Stomach smooth muscle (tissue), 2 donors: ENCODE data around the gene TCF12.

Experiments
- H3K27ac ChIP-seq: one replicate; pipeline ENCODE4 v1.7.0; 2013; ENCODE audit warnings: mild to moderate bottlenecking, low read length, inconsistent platforms
- H3K27me3 ChIP-seq, 2 donors: one replicate each; pipeline ENCODE4 v1.7.0; 2013; ENCODE audit warnings: low read length in 2 of 2; ENCODE audit not compliant: insufficient read depth in 2 of 2, control insufficient read depth in 1 of 2
- H3K36me3 ChIP-seq, 2 donors: one replicate each; pipeline ENCODE4 v1.7.0; 2013; ENCODE audit warnings: low read length in 2 of 2; ENCODE audit not compliant: control insufficient read depth in 2 of 2, insufficient read depth in 2 of 2
- H3K4me1 ChIP-seq: one replicate; pipeline ENCODE4 v1.7.0; 2013; ENCODE audit warnings: low read length; ENCODE audit not compliant: control insufficient read depth, insufficient read depth
- H3K4me3 ChIP-seq, 2 donors: one replicate each; pipeline ENCODE4 v1.7.0; 2013; ENCODE audit warnings: low read length in 2 of 2
- H3K9ac ChIP-seq, 2 donors: one replicate each; pipeline ENCODE4 v1.7.0; 2013; ENCODE audit warnings: low read length in 2 of 2, mild to moderate bottlenecking in 1 of 2
- H3K9me3 ChIP-seq, 2 donors: one replicate each; pipeline ENCODE4 v1.7.0; 2013; ENCODE audit warnings: low read length in 2 of 2; ENCODE audit not compliant: control insufficient read depth in 2 of 2
- donor health status: healthy.
- donor health status: Pancreatic carcinoma.

The TCF12 gene

DNA sequence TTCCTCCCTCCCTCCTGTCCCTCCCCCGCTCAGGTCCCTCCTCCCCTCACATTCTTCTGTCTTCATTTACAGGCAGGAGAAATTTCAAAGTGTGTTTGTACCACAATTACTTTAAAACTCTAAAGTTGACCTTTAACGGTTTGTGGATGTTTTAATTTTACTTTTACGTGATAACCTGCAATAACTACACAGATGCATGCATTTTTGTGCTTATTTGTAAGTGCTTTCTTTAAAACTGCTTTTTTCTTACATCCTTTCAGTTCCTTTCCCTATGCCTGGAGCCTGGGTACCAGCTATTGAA is 406.1 kb downstream of the TCF12 start:
- peaks cover 0 to 8% of the 10 kb centered on the region in 2 donors for H3K27me3 ChIP-seq
- H3K4me1 ChIP-seq: no peaks in the 10 kb centered on the region
- no peak overlapping the region for H3K27ac ChIP-seq
- H3K9ac ChIP-seq: no peak overlapping the region
- H3K36me3 ChIP-seq: no peaks in the 10 kb centered on the region
- no peaks in the 10 kb centered on the region for H3K9me3 ChIP-seq
- H3K4me3 ChIP-seq: no peak overlapping the region

DNA sequence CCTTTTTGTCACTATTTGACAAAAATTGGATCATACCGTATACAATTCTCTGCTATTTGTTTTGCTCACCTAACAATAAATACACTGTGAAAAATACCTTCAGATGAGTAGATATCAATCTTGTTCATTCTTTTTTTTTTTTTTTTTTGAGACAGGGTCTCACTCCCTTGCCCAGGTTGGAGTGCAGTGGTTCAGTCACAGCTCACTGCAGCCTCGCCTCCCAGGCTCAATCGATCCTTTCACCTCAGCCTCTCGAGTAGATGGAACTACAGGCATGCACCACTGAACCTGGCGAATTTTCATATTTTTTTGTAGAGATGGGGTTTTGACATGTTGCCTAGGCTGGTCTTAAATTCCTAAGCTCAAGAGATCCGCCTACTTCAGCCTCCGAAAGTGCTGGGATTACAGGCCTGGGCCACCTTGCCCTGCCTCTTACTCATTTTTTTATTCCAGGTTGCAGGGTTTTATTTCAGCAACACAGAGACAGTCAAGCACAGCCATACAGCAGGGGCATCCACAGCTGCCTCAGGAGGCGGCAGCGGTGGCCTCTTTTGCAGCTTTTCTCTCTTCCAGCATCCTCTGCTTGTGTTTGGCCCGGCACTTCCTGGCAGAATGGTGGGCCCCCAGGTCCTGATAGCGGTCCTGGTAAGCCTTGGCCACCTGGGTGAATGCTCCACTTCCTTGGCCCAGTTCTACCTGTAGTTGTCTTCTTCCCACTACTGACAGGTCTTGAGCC is 406.7 kb downstream of the TCF12 start:
- Histone ChIP-seq H3K27me3 (peaks cover 0 to 8% of the 10 kb centered on the region in 2 donors), H3K36me3 (no peaks in the 10 kb centered on the region), H3K4me1 (no peaks in the 10 kb centered on the region), H3K9ac (no peak overlapping the region), H3K4me3 (no peak overlapping the region), H3K27ac (no peak overlapping the region), H3K9me3 (no peaks in the 10 kb centered on the region)

GRCh38 chr15:57326196-57326595 is 407.8 kb downstream of the TCF12 start:
- no peaks in the 10 kb centered on the region for H3K36me3 ChIP-seq
- H3K27me3 ChIP-seq: peaks cover 0 to 8% of the 10 kb centered on the region in 2 donors
- no peak overlapping the region for H3K9ac ChIP-seq
- no peaks in the 10 kb centered on the region for H3K4me1 ChIP-seq
- no peak overlapping the region for H3K27ac ChIP-seq
- no peak overlapping the region for H3K4me3 ChIP-seq
- no peaks in the 10 kb centered on the region for H3K9me3 ChIP-seq

GRCh38 chr15:57327985-57328471 is 409.6 kb downstream of the TCF12 start:
- Histone ChIP-seq H3K36me3 (no peaks in the 10 kb centered on the region), H3K4me3 (no peak overlapping the region), H3K9me3 (no peaks in the 10 kb centered on the region), H3K27me3 (peaks cover 0 to 4% of the 10 kb centered on the region in 2 donors), H3K27ac (no peak overlapping the region), H3K9ac (no peak overlapping the region), H3K4me1 (no peaks in the 10 kb centered on the region)

DNA sequence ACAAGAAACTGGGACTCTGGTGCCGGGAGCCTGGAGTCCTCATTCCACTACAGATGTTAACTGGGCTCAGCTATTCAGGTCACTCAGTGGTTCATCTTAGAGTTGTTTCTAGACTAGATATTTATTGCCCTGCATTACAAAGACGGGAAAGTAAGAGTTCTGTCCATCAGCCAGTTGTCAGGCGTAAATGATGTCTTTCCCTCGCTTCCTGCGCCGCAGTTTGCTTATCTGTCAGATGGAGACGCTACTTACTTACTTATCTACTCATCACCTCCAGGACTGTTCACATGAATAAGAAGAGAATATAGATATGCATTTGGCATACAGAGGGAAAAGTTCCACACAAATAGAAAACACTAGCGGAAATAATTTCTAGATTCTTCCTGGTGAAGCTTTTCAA is 410.0 kb downstream of the TCF12 start:
- H3K9ac ChIP-seq: no peak overlapping the region
- no peaks in the 10 kb centered on the region for H3K36me3 ChIP-seq
- H3K9me3 ChIP-seq: no peaks in the 10 kb centered on the region
- H3K27ac ChIP-seq: no peak overlapping the region
- H3K27me3 ChIP-seq: peaks cover 0 to under 1% of the 10 kb centered on the region in 2 donors
- no peak overlapping the region for H3K4me3 ChIP-seq
- H3K4me1 ChIP-seq: no peaks in the 10 kb centered on the region

DNA sequence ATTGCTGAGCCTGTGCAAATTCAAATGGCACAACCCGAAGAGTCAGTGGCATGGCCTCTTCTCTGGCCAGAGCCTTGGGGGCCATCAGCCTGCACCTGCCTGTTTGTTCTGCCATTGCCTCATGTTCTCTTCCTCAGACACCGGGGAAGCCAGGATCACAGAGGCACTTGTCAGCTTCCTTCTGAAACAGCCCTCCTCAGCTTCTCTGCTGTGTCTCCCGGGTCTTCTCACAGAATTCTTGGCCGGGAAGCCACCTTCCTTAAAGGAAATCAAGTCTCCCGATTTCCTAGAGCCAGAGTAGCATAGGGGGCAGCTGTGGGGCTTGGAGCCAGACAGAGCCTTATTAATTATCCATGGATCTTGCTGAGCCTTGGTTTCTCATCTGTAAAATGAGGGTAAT is 410.5 kb downstream of the TCF12 start:
- Histone ChIP-seq H3K27me3 (no peaks in the 10 kb centered on the region), H3K9me3 (no peaks in the 10 kb centered on the region), H3K9ac (no peak overlapping the region), H3K4me3 (no peak overlapping the region), H3K4me1 (no peaks in the 10 kb centered on the region), H3K36me3 (no peaks in the 10 kb centered on the region), H3K27ac (no peak overlapping the region)

DNA sequence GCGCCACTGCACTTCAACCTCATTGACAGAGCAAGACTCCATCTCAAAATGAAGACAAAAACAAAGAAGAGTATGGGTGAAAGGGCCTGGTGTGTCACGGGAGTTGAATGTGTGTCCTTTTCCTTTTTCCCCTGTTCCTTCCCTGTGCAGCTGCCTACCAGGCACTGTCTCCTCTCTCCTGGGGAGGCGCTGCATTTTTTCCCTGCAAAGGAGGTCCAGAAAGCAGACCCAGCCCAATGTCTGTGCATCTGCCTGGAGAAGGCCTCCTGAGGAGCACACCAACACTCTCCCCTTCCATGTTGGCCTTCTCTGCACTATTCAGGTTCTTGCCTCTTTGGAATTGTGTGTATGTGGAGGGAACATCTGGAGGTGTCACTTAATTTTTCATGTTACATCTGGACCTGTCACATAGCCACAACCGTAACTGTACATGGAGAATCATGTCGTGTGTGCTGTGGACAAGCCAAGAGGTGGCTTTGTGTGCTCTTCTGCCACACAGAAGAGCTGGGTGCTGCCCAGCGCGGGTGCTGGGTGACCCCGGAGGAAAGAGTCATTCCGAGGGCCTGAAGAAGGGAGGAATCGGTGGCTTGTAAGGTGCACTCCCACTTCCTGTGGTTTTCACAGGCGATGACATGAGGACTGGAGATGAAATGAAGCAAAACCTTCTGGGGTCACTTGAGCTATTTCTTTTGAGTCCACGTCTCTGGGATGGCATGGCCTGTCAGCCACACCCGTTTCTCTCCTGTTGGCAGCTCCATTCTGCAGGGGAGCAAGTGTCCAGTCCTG is 411.3 kb downstream of the TCF12 start:
- no peaks in the 10 kb centered on the region for H3K36me3 ChIP-seq
- peaks cover 0 to 2% of the 10 kb centered on the region in 2 donors for H3K27me3 ChIP-seq
- no peak overlapping the region for H3K27ac ChIP-seq
- H3K4me1 ChIP-seq: peaks cover 3% of the 10 kb centered on the region
- no peak overlapping the region for H3K9ac ChIP-seq
- H3K9me3 ChIP-seq: no peaks in the 10 kb centered on the region
- H3K4me3 ChIP-seq: no peak overlapping the region

DNA sequence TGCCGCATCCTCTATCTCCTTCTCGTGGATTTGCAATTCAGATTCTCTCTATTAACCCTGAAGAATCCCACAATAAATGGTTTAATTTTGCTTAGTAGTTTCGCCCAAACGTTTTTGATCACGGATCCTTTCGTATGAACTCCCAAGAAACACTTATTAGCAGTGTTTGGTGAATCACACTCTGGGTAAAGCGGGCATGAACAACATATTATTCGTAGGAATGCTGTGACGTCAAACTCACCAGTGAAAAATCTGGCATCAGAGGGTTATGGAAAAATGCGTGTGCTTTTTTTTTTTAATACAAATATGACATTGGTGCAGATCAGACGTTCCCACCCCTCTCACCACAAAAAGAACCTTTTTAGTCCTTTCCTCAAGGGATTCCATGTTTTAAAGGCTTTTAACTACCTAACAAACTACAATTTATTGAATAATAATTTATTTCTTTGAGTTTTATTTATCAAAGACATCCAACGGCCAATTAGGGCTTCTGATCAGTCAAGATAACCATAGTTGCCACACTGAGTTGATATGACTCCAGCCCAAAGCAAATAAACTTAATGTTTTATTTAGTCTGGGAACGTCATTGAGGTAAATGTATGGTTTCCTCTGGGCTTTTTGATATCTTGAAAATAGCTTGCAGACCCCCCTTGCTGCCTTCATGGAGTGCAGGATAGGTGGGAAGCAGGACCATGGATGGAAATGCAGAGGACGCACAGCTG is 412.3 kb downstream of the TCF12 start:
- H3K9ac ChIP-seq: no peak overlapping the region
- H3K27ac ChIP-seq: no peak overlapping the region
- H3K4me3 ChIP-seq: no peak overlapping the region
- peaks cover 0 to 5% of the 10 kb centered on the region in 2 donors for H3K27me3 ChIP-seq
- no peaks in the 10 kb centered on the region for H3K36me3 ChIP-seq
- H3K9me3 ChIP-seq: no peaks in the 10 kb centered on the region
- peaks cover 4% of the 10 kb centered on the region for H3K4me1 ChIP-seq

DNA sequence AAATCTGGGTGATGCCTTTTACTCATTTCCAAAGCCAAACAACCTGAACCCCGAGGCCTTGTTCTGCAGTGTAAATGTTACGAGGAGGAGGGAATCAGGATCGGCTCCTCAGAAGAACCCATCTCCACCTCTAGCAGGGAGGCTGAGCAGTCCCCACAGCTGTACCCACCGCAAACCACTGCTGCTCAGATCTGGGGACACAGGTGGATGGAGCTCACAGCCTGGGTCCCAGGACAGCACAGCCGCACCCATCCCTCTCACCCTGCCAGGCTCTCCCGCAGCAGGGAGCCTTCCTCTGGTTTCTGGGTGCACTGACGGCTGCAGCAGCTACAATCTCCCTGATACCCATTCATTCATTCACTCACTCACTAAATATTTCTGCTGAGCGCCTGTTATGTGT is 413.9 kb downstream of the TCF12 start:
- Histone ChIP-seq H3K27ac (no peak overlapping the region), H3K4me1 (peaks cover 6% of the 10 kb centered on the region), H3K27me3 (peaks cover 0 to 5% of the 10 kb centered on the region in 2 donors), H3K9ac (no peak overlapping the region), H3K36me3 (no peaks in the 10 kb centered on the region), H3K4me3 (no peak overlapping the region), H3K9me3 (no peaks in the 10 kb centered on the region)

DNA sequence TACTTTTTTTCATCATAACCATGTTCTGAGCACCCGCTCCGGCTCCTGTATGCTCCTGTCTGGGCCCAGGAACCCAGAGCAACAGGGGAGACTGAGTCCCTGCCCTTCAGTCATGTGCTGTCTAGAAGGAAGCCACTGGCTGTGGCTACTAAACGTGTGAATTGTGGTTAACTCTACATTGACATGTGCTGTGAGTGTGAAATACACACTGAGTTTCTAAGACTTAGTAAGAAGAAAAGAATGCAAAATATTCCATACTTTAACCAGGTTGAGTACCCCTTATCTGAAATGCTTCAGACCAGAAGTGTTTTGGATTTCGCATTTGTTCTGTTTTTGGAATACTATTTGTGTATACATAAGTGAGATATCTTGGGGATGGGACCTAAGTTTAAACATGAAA is 415.0 kb downstream of the TCF12 start:
- Histone ChIP-seq H3K4me3 (no peak overlapping the region), H3K27ac (no peak overlapping the region), H3K27me3 (peaks cover 0 to 5% of the 10 kb centered on the region in 2 donors), H3K4me1 (peaks cover 12% of the 10 kb centered on the region), H3K9ac (no peak overlapping the region), H3K36me3 (no peaks in the 10 kb centered on the region), H3K9me3 (no peaks in the 10 kb centered on the region)
